DOHH2 (cell line): ENCODE data around the gene CD3D.

Experiments used
- H3F3A ChIP-seq: fragments of 200-600 bp; sonication (generic), shearing (Covaris generic); 2 replicates; pipeline ENCODE4 v1.6.0; 2016; ENCODE audit warnings: antibody characterized with exemption, mild to moderate bottlenecking; ENCODE audit not compliant: control insufficient read depth, insufficient read depth
- H3K27ac ChIP-seq: fragments of 200-600 bp; sonication (generic); 2 replicates; pipeline ENCODE4 v1.5.1; 2014; ENCODE audit warnings: low read depth, mild to moderate bottlenecking, low read length, moderate library complexity
- H3K27me3 ChIP-seq: fragments of 200-600 bp; sonication (generic); 2 replicates; pipeline ENCODE4 v1.6.1; 2014; ENCODE audit warnings: mild to moderate bottlenecking, low read length, mixed read lengths; ENCODE audit not compliant: control insufficient read depth
- H3K36me3 ChIP-seq: fragments of 200-600 bp; sonication (generic); 2 replicates; pipeline ENCODE4 v1.6.1; 2014; ENCODE audit warnings: mild to moderate bottlenecking, low read length, moderate library complexity, mixed read lengths; ENCODE audit not compliant: control insufficient read depth
- H3K4me1 ChIP-seq: fragments of 200-600 bp; sonication (generic); 2 replicates; pipeline ENCODE4 v1.6.1; 2014; ENCODE audit warnings: mild to moderate bottlenecking, low read length, mixed read lengths; ENCODE audit not compliant: control insufficient read depth
- H3K4me2 ChIP-seq: fragments of 200-600 bp; sonication (generic); 2 replicates; pipeline ENCODE4 v1.6.0; 2014; ENCODE audit warnings: mild to moderate bottlenecking, low read length, moderate library complexity
- H3K4me3 ChIP-seq: fragments of 200-600 bp; sonication (generic); 2 replicates; pipeline ENCODE4 v1.5.1; 2014; ENCODE audit warnings: mild to moderate bottlenecking, low read length, mixed read lengths
- H3K79me2 ChIP-seq: fragments of 200-600 bp; sonication (generic); 2 replicates; pipeline ENCODE4 v1.6.1; 2014; ENCODE audit warnings: mild to moderate bottlenecking, low read length, mixed read lengths; ENCODE audit not compliant: control insufficient read depth
- H3K9me2 ChIP-seq: fragments of 200-600 bp; sonication (generic); replicated peaks from 2 replicates; pipeline ENCODE4 v1.6.1; 2014; ENCODE audit warnings: mild to moderate bottlenecking, low read length, mixed read lengths; ENCODE audit not compliant: control insufficient read depth
- H3K9me3 ChIP-seq: fragments of 200-600 bp; sonication (generic); 2 replicates; pipeline ENCODE4 v1.6.1; 2014; ENCODE audit warnings: antibody characterized with exemption, low read length, mixed read lengths; ENCODE audit not compliant: control insufficient read depth, insufficient read depth
- H4K20me1 ChIP-seq: fragments of 200-600 bp; sonication (generic); 2 replicates; pipeline ENCODE4 v1.6.0; 2014; ENCODE audit warnings: low read depth, mild to moderate bottlenecking, antibody characterized with exemption, low read length, moderate library complexity; ENCODE audit not compliant: control insufficient read depth, insufficient read depth
- EZH2phosphoT487 ChIP-seq: fragments of 200-600 bp; sonication (generic); IDR thresholded peaks from 2 replicates; pipeline ENCODE4 v1.6.1; 2017; ENCODE audit warnings: borderline replicate concordance, mild to moderate bottlenecking, antibody characterized with exemption, low read length, moderate library complexity, mixed read lengths
- TF ChIP-seq, protein P1 (sequence below): fragments of 200-600 bp; sonication (generic); IDR thresholded peaks from one replicate; pipeline ENCODE4 v1.5.1; 2014; ENCODE audit warnings: antibody characterized with exemption, mild to moderate bottlenecking, low read depth, low read length; ENCODE audit not compliant: poor library complexity, severe bottlenecking

Gene CD3D

DNA sequence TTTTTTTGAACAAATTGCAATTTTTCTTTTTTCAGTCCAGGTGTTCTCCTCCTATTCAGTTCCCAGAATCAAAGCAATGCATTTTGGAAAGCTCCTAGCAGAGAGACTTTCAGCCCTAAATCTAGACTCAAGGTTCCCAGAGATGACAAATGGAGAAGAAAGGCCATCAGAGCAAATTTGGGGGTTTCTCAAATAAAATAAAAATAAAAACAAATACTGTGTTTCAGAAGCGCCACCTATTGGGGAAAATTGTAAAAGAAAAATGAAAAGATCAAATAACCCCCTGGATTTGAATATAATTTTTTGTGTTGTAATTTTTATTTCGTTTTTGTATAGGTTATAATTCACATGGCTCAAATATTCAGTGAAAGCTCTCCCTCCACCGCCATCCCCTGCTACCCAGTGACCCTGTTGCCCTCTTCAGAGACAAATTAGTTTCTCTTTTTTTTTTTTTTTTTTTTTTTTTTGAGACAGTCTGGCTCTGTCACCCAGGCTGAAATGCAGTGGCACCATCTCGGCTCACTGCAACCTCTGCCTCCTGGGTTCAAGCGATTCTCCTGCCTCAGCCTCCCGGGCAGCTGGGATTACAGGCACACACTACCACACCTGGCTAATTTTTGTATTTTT lies 10.7 kb upstream of the CD3D start:
- H3K4me3 ChIP-seq: 0 out of 2 replicates have a peak overlapping the region, but pooled peaks have one; percentile 13
- peaks cover 18% of the 10 kb centered on the region for H3K4me1 ChIP-seq
- H3F3A ChIP-seq: peaks cover 8% of the 10 kb centered on the region
- H4K20me1 ChIP-seq: no peaks in the 10 kb centered on the region
- H3K36me3 ChIP-seq: no peaks in the 10 kb centered on the region
- no peaks in the 10 kb centered on the region for H3K9me3 ChIP-seq
- no peaks in the 10 kb centered on the region for H3K79me2 ChIP-seq
- no peaks in the 10 kb centered on the region for H3K9me2 ChIP-seq
- H3K27me3 ChIP-seq: no peaks in the 10 kb centered on the region
- TF ChIP-seq, protein P1, sequence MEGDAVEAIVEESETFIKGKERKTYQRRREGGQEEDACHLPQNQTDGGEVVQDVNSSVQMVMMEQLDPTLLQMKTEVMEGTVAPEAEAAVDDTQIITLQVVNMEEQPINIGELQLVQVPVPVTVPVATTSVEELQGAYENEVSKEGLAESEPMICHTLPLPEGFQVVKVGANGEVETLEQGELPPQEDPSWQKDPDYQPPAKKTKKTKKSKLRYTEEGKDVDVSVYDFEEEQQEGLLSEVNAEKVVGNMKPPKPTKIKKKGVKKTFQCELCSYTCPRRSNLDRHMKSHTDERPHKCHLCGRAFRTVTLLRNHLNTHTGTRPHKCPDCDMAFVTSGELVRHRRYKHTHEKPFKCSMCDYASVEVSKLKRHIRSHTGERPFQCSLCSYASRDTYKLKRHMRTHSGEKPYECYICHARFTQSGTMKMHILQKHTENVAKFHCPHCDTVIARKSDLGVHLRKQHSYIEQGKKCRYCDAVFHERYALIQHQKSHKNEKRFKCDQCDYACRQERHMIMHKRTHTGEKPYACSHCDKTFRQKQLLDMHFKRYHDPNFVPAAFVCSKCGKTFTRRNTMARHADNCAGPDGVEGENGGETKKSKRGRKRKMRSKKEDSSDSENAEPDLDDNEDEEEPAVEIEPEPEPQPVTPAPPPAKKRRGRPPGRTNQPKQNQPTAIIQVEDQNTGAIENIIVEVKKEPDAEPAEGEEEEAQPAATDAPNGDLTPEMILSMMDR: peak; percentile 58
- no peak for TF ChIP-seq EZH2phosphoT487
- H3K27ac ChIP-seq: peak overlapping the region; percentile 20; the same call in 1 of the 2 replicates
- peak overlapping the region; percentile 46 for H3K4me2 ChIP-seq

DNA sequence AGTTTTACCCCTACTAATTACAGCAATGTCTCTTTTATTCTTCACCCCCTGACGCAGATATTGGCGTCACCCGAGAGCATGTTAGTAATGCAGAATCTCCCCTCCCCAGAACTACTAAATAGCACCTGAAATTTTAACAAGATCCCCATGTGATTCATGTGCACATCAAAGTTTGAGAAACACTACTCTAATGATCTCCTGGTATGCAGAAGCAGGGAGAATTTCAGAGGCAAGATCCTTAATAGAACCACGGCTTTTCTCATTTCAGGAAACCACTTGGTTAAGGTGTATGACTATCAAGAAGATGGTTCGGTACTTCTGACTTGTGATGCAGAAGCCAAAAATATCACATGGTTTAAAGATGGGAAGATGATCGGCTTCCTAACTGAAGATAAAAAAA lies 7.0 kb upstream of the CD3D start:
- Histone ChIP-seq H3K27me3 (no peaks in the 10 kb centered on the region), H3K36me3 (no peaks in the 10 kb centered on the region), H3K4me1 (peaks cover 25% of the 10 kb centered on the region), H3K9me3 (no peaks in the 10 kb centered on the region), H3K9me2 (no peaks in the 10 kb centered on the region), H3F3A (no peaks in the 10 kb centered on the region), H3K4me3 (no peak overlapping the region), H4K20me1 (no peaks in the 10 kb centered on the region), H3K27ac (no peak overlapping the region), H3K4me2 (no peak overlapping the region), H3K79me2 (no peaks in the 10 kb centered on the region)
- TF ChIP-seq, protein P1: no peak
- no peak for TF ChIP-seq EZH2phosphoT487

- no peaks in the 10 kb centered on the region for H3K36me3 ChIP-seq
- no peaks in the 10 kb centered on the region for H3K27me3 ChIP-seq
- no peaks in the 10 kb centered on the region for H3F3A ChIP-seq
- TF ChIP-seq, protein P1: no peak
- TF ChIP-seq EZH2phosphoT487: no peak
- H3K9me3 ChIP-seq: no peaks in the 10 kb centered on the region
- H3K4me2 ChIP-seq: no peak within 1 kb of the TSS
- H3K9me2 ChIP-seq: no peaks in the 10 kb centered on the region
- H3K27ac ChIP-seq: no peak within 1 kb of the TSS
- peaks cover 15% of the 10 kb centered on the region for H3K4me1 ChIP-seq
- H4K20me1 ChIP-seq: no peaks in the 10 kb centered on the region
- H3K4me3 ChIP-seq: no peak within 1 kb of the TSS
- H3K79me2 ChIP-seq: no peaks in the 10 kb centered on the region
Observed at GRCh38 chr11:118343981-118344515, 1.5 kb upstream of the CD3D start, which contains the start of gene CD3G. Gene CD3G, plus strand, starts transcription at chr11:118344344. Its CDS starts 80 bp downstream, at chr11:118344424.
